ENCODE data around the gene LTB4R2.
"Not testable (repeated sequence)": the region's sequence is repeated elsewhere in the genome, so short reads cannot be mapped to it uniquely, and the experiment has no call there.

LTB4R2 gene

GRCh38 chr14:24340606-24341005, 30.7 kb downstream of the LTB4R2 start:
- no peak for DNase-seq

GRCh38 chr14:24342889-24343288, 32.9 kb downstream of the LTB4R2 start:
- no peak for DNase-seq

GRCh38 chr14:24343795-24344660, 34.1 kb downstream of the LTB4R2 start:
- no peak for DNase-seq

GRCh38 chr14:24347134-24347533, 37.2 kb downstream of the LTB4R2 start:
- no peak for DNase-seq

- DNase-seq = no peak
These were observed 38.2 kb downstream of the LTB4R2 start for GRCh38 chr14:24348186-24348585.

- no peak for DNase-seq
These were observed 39.8 kb downstream of the LTB4R2 start for GRCh38 chr14:24349742-24350141.

- DNase-seq = no peak
These were observed 41.6 kb downstream of the LTB4R2 start for GRCh38 chr14:24351517-24351916.

GRCh38 chr14:24353559-24354481, 43.9 kb downstream of the LTB4R2 start:
- DNase-seq = no peak

- not testable (repeated sequence) for DNase-seq
These were observed 44.5 kb downstream of the LTB4R2 start for GRCh38 chr14:24354482-24354825.

GRCh38 chr14:24355009-24355408, 45.1 kb downstream of the LTB4R2 start:
- no peak for DNase-seq

- no peak for DNase-seq
These were observed 46.3 kb downstream of the LTB4R2 start for GRCh38 chr14:24356208-24356607.

- DNase-seq = no peak
These were observed 50.3 kb downstream of the LTB4R2 start for GRCh38 chr14:24360281-24360680.

- DNase-seq = no peak
These were observed 51.4 kb downstream of the LTB4R2 start for GRCh38 chr14:24361326-24361725.
